Mesenteric fat pad (tissue), 1 donor: Measurements from ENCODE around the gene KLK6. TPM values are rescaled to one million over a fixed set of nuclear protein-coding genes. Genes with fewer than 3 reads are reported as not detected.

Experiments used
- DNase-seq: peaks from one replicate; pipeline ENCODE4 v3.0.0-alpha.2; 2020; ENCODE audit warnings: low spot score
- total RNA-seq: library from RNA; stranded (reverse); fragmentation: NEBNext Ultra II Directional; extraction: Animal tissue kit (Norgen Biotek cat#: 25700); gene quantifications from one replicate; pipeline ENCODE4 v1.2.1, GENCODE V29; 2021
- donor health status: DM: yes; HTN: yes; CAD: no.

KLK6 gene
- total RNA-seq, 1 donor from 2014 or later, result not detected

DNA sequence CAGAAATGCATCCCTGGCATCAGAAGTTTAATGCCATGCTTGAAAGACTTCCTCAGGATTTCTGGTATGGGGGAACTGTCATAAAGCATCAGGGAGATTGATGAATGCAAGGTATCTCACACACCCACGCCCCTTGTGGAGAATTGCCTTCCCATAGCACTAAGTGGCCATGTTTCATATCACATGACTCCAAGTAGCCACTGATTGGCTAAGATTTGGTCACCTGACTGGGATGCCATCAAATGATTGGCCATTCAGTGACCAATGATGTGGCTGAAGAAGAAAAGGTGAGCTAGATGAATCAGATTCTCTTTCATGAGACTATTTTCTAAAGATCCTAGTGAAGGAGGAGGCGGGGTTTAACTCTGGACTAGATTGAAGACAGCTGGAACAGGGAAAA, 24.7 kb upstream of the KLK6 start:
- peak; percentile 18 for DNase-seq

DNA sequence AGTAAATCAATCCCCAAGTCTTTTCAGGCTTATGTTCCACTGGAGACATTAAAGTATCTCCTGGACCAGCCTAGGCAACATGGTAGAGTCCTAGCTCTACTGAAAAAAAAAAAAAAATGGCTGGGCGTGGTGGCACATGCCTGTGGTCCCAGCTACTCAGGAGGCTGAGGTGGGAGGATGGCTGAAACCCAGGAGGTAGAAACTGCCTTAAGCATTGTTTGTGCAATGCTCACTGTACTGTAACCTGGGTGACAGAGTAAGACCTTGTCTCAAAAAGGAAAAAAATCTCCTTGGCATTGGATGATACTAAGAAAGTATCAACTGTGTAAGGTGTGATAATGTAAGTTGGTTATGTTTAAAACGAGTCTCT, 23.3 kb upstream of the KLK6 start:
- no peak for DNase-seq

DNA sequence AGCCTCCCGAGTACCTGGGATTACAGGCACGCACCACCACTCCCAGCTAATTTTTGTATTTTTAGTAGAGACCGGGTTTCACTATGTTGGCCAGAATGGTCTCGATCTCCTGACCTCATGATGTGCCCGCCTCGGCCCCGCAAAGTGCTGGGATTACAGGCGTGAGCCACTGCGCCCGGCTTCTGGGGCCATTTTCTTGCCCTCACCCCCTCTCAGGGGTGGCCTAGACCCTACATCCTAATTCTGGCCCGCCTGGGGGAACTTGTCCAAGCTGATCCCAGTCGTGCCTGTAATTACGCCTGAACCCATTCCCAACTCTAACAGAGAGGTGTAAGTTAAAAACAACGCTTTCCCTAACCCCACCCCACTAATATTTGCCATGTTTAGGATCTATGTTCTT, 15.0 kb upstream of the KLK6 start:
- DNase-seq, result peak; percentile 62

DNA sequence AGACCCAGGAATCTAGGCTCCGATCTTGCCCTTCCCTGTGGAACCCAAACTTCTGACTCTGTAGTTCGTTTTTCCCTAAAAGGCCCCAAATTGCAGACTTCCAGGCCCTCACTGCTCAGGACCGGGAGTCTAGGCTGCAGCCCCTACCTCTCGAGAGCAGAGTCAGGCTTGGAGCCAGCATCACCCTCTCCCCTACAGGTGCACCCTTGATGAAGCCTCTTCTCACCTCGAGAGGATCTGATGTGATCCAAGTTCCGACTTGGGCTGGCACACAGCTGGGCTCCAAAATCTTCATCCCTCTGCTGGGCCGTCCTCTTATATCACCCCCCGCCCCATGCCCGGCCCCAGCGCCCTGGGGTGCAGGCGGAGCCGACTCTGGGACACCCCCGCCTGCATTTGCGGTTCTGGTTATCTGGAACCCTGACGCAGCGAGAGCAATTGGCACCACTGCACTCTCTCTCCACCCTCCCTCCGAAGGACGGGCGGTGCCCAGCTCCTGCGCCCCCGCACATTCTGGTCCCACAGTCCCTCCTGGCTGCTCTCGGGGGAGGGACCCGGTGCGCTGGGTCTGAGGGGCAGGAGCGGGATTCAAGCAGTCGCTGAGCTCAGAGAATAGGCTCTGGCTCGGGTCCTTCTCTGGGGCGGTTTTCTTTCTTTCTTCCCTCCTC, 14.4 kb upstream of the KLK6 start, which contains the start of gene KLK7:
KLK7 (minus strand) TSS at position 293 of the 668 bp plus-strand sequence. CDS start 1,518 bp downstream, outside the sequence.
- DNase-seq, result peak; percentile 80

DNA sequence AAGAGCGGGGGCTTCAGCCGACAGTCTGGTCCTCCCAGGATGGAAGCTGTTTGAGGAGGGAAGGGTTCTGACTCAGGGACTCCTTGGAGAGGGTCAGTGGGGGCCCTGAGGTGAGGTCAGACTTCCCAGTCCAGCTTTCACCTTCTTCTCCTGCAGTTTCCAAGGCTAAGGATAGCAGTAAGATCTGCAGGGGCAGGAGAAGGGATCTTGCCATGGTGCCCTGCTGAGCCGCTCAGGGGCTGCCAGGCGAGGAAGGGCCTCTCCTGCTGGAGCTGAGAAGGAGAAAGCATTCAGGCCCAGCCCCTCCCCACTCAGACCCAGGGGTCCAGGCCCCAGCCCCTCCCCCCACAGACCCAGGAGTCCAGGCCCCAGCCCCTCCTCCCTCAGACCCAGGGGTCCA, 12.8 kb upstream of the KLK6 start:
- DNase-seq, result no peak

DNA sequence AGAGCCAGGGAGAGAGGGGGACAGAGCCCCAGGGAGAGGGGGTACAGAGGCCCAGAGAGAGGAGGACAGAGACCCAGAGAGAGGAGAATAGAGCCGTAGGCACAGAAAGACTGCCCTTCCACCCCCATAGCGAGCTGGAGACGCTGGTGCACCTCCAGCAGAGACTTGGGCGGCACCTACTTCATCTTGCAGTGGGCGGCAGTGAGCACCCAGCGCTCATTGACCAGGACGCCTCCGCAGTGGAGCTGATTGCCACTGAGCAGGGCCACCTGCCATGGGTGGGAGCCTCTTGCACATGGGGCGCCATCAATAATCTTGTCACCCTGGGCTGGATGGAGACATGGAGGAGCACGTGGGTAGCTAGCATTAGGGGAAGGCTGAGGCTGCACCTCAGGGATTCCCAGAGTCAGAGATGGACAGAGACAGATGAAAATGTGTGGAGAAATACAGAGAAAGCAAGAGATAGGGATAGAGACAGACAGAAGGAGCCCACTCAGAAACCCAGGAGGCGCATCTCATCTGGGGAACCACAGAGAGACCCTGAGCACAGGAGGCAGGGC, 12.3 kb upstream of the KLK6 start:
- DNase-seq, result no peak

DNA sequence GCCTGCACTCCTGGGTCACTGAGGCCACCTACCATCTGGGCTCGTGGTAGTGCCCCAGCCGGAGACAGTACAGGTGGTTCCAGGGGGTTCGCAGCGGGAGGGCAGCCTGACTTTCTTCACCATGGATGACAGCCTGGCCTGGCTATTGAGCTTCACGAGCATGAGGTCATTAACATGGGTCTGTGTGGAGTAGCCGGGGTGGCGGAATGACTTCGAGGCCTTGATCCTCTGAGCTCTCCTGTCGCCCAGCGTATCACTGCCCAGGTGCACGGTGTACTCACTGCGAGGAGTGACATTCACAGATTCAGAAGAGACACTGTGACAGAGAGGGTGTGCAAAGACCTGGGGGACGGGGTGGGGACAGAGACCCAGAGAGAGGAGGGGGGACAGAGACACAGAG, 10.8 kb upstream of the KLK6 start:
- DNase-seq, result no peak

DNA sequence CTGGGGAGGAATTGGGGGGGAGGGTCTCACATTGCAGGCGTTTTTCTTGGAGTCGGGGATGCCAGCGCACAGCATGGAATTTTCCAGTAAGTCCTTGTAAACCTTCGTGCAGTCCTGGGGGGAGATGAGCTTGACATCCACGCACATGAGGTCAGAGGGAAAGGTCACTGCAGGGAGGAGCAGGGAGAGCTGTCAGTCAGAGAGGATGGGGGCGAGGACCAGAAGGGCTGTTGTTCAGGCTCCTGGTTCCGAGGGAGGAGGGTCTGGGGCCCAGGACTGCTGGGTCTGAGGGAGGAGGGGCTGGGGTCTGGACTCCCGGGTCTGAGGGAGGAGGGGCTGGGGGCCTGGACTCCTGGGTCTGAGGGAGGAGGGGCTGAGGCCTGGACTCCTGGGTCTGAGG, 10.4 kb upstream of the KLK6 start:
- no peak for DNase-seq

DNA sequence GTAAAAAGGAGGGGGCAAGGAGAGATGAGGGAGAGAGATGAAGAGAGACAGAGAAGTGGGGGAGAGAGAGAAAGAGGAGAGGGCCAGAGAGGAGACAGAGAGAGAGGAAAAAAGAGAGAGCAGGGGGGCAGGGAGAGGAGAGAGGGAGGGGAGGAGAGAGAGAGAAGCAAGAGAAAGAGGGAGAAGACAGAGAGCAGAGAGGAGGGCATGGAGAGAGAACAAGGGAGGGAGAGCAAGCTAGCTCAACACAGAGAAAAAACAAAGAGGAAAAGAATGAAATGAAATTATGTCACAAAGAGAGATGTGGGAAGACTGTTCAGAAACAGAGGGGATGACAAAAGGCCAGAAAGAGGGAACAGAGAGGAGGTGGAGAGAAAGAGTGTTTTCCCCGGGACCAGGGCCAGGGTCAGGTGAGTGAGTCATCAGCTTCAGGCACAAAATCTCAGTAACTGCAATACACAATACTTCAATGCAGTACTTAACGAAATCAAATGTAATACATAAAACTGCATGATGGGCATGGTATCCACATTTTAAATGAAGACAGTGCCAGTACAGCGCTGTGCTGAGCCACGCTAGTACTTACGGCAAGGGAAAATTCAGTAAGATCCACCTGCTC, 9.5 kb upstream of the KLK6 start:
- no peak for DNase-seq

DNA sequence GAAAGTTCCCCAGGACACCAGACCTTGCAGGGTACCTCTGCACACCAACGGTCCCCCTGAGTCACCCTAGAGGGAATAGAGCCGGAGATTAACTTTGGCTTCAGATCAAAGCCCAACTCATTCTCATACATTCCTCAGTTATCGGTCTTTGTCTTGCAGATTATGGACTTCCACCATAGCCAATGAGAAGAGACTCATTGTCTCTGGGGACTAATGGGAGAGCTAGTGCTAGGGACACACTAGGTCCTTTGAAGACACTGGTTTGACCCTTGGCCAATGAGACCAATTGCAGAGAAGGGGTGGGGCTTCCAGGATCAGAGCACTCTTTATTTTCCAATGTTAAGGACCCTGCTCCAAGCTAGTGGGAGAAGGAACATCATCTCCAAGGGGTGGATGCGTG, 8.2 kb upstream of the KLK6 start:
- DNase-seq, result no peak

DNA sequence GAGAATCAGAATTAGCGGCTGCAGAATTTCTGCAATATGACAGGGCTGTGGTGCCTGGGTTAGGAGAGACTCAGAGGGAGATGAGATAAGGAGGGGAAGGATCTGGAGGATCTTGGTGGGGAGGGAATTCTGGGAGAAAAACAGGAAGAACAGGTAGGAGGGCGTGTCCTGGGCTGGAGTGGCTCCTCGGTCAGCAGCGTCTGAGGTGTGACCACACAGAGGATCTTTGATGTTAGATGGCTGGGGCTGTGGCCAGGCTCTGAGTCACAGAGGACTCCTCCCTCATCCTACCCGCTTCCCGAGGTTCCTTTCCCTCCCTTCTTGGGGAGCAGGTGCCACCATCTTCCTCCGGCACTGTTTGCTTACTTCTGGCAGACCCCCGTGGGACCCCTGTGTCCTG, 6.4 kb upstream of the KLK6 start:
- DNase-seq, result no peak

DNA sequence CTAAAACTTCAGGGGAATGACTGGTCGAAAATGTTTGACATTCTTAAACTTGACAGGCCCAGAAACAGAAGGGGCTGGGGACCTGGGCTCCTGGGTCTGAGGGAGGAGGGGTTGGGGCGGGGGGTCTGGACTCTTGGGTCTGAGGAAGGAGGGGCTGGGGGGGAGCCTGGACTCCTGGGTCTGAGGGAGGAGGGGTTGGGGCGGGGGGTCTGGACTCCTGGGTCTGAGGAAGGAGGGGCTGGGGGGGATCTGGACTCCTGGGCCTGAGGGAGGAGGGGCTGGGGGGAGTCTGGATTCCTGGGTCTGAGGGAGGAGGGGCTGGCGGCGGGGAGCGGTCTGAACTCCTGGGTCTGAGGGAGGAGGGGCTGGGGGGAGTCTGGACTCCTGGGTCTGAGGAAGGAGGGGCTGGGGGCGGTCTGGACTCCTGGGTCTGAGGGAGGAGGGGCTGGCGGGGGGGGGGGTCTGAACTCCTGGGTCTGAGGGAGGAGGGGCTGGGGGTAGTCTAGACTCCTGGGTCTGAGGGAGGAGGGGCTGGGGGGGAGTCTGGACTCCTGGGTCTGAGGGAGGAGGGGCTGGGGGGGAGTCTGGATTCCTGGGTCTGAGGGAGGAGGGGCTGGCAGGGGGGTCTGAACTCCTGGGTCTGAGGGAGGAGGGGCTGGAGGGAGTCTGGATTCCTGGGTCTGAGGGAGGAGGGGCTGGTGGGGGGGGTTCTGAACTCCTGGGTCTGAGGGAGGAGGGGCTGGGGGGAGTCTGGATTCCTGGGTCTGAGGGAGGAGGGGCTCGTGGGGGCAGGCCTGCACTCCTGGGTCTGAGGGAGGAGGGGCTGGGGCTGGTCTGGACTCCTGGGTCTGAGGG, 5.5 kb upstream of the KLK6 start:
- no peak for DNase-seq

DNA sequence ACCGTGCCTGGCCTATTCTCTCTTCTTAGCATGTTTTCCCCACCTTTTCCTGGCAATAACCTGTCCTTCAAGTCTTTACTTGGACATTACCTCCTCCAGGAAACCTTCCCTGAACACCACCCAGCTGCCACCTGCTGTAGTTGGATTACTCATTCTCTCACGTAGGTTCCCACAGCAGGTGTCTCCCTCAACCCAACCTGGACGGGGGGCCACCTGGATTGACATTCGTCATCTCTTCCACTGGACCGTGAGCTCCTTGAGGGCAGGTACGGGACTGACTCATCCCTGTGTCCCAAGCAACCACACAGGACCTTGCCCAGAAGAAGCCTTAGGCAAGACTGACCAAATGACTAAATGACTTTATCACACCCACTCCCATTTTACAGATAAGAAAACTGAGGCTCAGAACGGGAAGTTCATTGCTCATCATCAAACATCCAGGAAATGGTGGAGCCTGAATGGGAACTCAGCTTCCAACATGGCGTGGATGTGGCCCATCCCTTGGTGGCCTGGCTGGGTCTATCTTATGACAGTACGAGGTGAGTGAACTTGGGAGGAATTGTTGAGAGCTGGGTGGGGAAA, 3.5 kb upstream of the KLK6 start:
- no peak for DNase-seq

DNA sequence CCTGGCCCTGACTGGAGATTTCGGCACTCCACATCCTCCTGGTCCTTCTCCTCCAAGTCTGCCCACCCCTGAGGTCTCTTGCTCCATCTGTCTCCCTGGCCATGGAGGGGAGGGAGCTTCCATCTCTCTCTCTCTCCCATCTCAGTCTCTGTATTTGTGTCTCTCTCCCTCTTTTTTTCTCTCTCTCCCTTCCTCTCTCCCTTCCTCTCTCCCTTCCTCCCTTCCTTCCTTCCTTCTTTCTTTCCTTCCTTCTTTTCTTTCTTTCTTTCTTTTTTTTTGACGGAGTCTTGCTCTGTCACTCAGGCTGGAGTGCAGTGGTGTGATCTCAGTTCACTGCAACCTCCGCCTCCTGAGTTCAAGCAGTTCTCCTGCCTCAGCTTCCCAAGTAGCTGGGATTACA, 419 bp upstream of the KLK6 start:
- peak; percentile 35 for DNase-seq

DNA sequence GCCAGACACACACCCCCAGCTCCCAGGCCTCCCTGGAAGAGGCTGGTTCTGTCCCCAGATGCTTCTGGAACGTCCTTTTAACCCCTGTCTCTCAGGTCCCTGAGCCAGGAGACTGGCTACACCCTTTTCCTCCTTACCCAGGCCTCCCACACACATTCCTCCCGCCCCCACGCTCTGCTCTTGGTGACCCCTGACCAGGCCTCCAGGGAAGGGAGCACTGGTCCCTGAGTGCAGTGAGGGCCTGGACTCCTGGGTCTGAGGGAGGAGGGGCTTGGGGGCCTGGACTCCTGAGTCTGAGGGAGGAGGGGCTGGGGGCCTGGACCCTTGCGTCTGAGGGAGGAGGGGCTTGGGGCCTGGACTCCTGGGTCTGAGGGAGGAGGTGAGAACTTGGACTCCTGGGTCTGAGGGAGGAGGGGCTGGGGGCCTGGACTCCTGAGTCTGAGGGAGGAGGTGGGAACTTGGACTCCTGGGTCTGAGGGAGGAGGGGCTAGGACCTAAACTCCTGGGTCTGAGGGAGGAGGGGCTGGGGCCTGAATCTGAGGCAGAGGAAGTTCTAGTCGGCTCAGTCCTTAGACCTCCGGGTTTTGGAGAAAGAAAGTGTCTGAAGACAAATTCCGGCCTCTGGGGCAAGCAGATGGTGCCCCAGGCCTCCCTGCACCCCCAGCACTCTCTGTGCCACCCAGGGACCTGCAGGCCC, 527 bp downstream of the KLK6 start:
- DNase-seq, result peak; percentile 74

DNA sequence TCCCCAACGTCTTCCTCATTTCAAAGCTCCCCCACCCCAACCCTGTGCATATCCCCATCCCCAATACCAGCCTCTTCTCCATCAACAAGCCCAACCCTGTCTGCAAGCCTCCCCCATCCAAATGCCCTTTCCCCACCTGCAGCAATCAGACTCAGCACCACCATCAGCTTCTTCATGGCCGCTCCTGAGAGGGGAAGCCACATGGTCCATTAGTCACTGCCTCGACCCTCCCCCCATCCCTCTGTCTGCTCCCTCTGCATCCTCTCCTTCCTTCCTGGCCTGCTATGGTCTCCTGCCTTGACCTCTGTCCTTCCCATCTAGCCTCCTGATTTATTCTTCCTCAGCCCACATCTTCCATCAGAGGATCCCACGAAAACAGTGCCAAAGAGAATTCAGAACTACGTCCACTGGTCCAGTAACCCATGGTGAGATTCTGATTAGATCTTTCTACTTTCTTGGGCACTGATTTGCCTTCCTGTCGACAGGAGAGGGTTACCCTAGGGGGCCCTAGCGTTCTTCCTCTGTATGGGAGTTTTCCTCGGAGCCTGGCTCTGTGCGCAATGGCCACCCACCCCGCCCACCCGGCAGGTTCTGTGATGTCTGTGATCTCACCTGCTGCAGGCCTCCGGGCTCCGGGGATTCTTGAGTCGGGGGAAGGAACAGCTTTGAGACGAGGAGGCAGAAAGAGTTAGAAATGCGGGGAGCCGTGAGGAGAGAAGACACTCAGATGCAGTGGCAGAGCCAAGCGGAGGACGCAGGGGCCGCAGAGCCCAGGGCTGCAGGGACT, 1.3 kb downstream of the KLK6 start:
- peak; percentile 68 for DNase-seq

DNA sequence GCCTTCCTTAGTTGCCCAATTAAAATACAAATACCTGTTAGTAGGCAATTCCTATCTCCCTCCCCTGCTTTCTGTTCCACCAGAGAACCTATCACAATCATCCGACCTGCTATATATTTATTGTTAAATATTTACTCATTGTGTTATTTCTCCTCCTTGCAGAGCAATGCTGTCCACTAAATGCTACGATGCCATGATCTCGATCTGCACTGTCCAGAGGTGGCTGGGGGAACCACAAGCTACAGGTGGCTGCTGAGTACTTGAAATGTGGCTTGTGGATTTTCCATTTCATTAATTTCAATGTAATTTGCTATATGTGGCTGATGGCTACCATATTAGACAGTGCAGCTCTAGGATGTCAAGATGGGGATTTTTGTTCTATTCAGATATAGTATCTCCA, 5.1 kb downstream of the KLK6 start:
- no peak for DNase-seq

DNA sequence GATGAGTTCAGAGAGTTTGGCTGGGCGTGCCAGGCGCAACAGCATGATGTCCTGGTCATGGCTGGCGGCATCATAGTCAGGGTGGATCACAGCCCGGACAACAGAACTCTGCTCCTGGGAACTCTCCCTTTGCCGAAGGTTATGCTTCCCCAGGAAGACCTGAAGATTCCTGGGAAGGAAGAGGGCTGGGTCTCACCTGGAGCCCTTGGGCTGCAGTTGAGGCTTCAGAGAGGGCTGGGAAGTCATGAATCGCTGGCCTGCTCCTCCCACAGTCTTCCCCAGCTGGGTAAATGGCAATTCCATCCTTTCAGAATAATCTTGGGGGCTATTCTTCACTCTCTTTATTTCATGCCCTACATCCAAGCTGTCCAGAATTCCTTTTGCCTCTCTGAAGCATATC, 6.0 kb downstream of the KLK6 start:
- DNase-seq, result no peak

DNA sequence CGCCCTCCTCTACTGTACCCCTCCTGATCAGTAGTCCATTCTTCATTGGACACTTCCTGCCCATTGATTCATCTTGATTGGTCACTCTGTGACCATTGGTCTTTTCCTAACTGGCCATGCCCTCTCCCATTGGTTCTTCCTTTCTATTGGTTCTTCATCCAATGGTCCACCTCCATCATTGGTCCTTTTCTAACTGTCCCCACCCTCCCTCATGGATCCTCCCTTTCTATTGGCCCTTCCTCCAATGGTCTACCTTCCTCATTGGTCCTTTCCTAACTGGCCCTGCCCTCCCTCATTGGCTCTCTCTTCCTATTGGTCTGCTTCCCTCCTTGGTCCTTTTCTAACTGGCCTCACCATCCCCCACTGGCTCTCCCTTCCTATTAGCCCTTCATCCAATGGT, 7.1 kb downstream of the KLK6 start:
- DNase-seq, result no peak
